ENCODE results near the gene RAB19. TPM values are rescaled to one million over a fixed set of nuclear protein-coding genes. Genes with fewer than 3 reads are reported as not detected.

The RAB19 gene
- polyA plus RNA-seq, 1 donor from 2014 or later, result not detected

DNA sequence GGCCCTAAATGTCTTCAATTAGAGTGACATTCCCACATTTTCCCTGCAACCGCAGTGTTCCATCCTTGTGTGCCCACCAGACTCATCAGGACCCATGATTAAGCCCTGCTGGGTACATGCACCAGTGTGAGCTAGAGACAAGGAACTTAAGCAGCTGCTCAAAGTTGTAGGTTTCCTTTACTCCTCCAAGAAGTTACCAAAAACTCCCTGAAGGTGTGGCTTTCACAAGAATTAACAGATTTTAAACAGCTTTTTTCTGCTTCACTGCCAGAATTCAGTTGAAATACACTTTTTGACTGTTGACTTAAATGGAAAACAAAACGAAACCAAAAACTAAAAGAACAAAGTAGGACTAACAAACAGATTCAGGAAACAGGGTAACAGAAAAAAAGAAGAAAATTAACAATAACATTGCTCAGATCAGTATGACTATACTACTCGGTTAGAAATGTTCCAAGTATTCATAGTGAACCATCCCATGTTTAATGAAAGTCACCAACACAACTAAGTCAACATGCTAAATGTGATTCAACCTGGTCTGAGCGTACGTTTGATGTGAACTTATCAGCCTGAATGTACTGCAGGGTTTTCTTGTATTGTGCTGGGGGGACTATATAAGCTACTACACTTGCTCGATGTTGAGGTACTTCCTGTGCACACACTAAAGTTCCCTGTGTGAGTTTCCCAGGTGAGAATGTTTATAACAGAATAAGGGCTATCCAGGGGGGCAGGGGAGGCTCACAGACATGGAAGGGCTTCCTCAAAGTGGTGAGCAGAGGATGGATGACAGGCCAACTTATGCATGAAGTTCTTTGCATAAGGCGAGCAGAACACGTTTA is 27.7 kb upstream of the RAB19 start:
- Histone ChIP-seq H3K4me3 (ENCODE audit: low read length) (no peak overlapping the region), H2AFZ (ENCODE audit: low read depth, low read length) (no peak overlapping the region), H3K9me2 (ENCODE audit: insufficient read depth, low read length) (no peaks in the 10 kb centered on the region), H4K20me1 (ENCODE audit: insufficient read depth) (no peaks in the 10 kb centered on the region), H3K4me2 (ENCODE audit: low read length) (no peak overlapping the region), H3K9me3 (ENCODE audit: low read length) (no peaks in the 10 kb centered on the region), H3F3A (ENCODE audit: insufficient read depth, low read length, poor library complexity, severe bottlenecking) (no peaks in the 10 kb centered on the region), H3K9ac (ENCODE audit: low read length) (no peak overlapping the region), H3K27me3 (ENCODE audit: insufficient read depth, low read depth, low read length) (no peaks in the 10 kb centered on the region), H3K27ac (ENCODE audit: low read length) (no peak overlapping the region), H3K79me2 (replicated peaks; ENCODE audit: insufficient read depth, low read length) (no peaks in the 10 kb centered on the region), H3K36me3 (ENCODE audit: insufficient read depth, low read length) (no peaks in the 10 kb centered on the region)
- TF ChIP-seq SMC3 (conservative IDR thresholded peaks at IDR 0.05; ENCODE audit: poor library complexity), result no peak
- TF ChIP-seq EP300 (conservative IDR thresholded peaks at IDR 0.05; ENCODE audit: poor library complexity, severe bottlenecking), result no peak
- no peak for TF ChIP-seq RAD21 (conservative IDR thresholded peaks at IDR 0.05)
- TF ChIP-seq MXI1 (conservative IDR thresholded peaks at IDR 0.05; ENCODE audit: poor library complexity, severe bottlenecking), result no peak
- no peak for TF ChIP-seq CTCF (IDR thresholded peaks at IDR 0.05; ENCODE audit: poor library complexity, severe bottlenecking)
- no peak for TF ChIP-seq EZH2 (IDR thresholded peaks at IDR 0.05; ENCODE audit: borderline replicate concordance, insufficient read depth, low read length, poor library complexity, severe bottlenecking)
- TF ChIP-seq, protein P1, sequence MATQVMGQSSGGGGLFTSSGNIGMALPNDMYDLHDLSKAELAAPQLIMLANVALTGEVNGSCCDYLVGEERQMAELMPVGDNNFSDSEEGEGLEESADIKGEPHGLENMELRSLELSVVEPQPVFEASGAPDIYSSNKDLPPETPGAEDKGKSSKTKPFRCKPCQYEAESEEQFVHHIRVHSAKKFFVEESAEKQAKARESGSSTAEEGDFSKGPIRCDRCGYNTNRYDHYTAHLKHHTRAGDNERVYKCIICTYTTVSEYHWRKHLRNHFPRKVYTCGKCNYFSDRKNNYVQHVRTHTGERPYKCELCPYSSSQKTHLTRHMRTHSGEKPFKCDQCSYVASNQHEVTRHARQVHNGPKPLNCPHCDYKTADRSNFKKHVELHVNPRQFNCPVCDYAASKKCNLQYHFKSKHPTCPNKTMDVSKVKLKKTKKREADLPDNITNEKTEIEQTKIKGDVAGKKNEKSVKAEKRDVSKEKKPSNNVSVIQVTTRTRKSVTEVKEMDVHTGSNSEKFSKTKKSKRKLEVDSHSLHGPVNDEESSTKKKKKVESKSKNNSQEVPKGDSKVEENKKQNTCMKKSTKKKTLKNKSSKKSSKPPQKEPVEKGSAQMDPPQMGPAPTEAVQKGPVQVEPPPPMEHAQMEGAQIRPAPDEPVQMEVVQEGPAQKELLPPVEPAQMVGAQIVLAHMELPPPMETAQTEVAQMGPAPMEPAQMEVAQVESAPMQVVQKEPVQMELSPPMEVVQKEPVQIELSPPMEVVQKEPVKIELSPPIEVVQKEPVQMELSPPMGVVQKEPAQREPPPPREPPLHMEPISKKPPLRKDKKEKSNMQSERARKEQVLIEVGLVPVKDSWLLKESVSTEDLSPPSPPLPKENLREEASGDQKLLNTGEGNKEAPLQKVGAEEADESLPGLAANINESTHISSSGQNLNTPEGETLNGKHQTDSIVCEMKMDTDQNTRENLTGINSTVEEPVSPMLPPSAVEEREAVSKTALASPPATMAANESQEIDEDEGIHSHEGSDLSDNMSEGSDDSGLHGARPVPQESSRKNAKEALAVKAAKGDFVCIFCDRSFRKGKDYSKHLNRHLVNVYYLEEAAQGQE (IDR thresholded peaks at IDR 0.05; ENCODE audit: borderline replicate concordance), result no peak
- no peak for TF ChIP-seq TAF1 (IDR thresholded peaks at IDR 0.05; ENCODE audit: low read depth)
- TF ChIP-seq POLR2AphosphoS5 (IDR thresholded peaks at IDR 0.05), result no peak

GRCh38 chr7:140383954-140384713 is 19.7 kb upstream of the RAB19 start:
- Histone ChIP-seq H3K36me3 (ENCODE audit: insufficient read depth, low read length) (no peaks in the 10 kb centered on the region), H3K27me3 (ENCODE audit: insufficient read depth, low read depth, low read length) (no peaks in the 10 kb centered on the region), H3F3A (ENCODE audit: insufficient read depth, low read length, poor library complexity, severe bottlenecking) (no peaks in the 10 kb centered on the region), H4K20me1 (ENCODE audit: insufficient read depth) (no peaks in the 10 kb centered on the region), H3K9ac (ENCODE audit: low read length) (no peak overlapping the region), H3K27ac (ENCODE audit: low read length) (no peak overlapping the region), H3K4me3 (ENCODE audit: low read length) (no peak overlapping the region), H3K4me2 (ENCODE audit: low read length) (no peak overlapping the region), H3K9me3 (ENCODE audit: low read length) (no peaks in the 10 kb centered on the region), H2AFZ (ENCODE audit: low read depth, low read length) (no peak overlapping the region), H3K9me2 (ENCODE audit: insufficient read depth, low read length) (no peaks in the 10 kb centered on the region), H3K79me2 (replicated peaks; ENCODE audit: insufficient read depth, low read length) (no peaks in the 10 kb centered on the region)
- TF ChIP-seq CTCF (IDR thresholded peaks at IDR 0.05; ENCODE audit: poor library complexity, severe bottlenecking) (no peak), EZH2 (IDR thresholded peaks at IDR 0.05; ENCODE audit: borderline replicate concordance, insufficient read depth, low read length, poor library complexity, severe bottlenecking) (no peak), RAD21 (conservative IDR thresholded peaks at IDR 0.05) (no peak), SMC3 (conservative IDR thresholded peaks at IDR 0.05; ENCODE audit: poor library complexity) (no peak), MXI1 (conservative IDR thresholded peaks at IDR 0.05; ENCODE audit: poor library complexity, severe bottlenecking) (no peak), TAF1 (IDR thresholded peaks at IDR 0.05; ENCODE audit: low read depth) (no peak), POLR2AphosphoS5 (IDR thresholded peaks at IDR 0.05) (no peak), EP300 (conservative IDR thresholded peaks at IDR 0.05; ENCODE audit: poor library complexity, severe bottlenecking) (no peak)
- TF ChIP-seq, protein P1 (IDR thresholded peaks at IDR 0.05; ENCODE audit: borderline replicate concordance), result no peak
